Measurements from ENCODE around the gene GPR89B.
A peak's percentile ranks its signal among the peaks of the same experiment; 100 is the strongest.
"Not testable (repeated sequence)": the region's sequence is repeated elsewhere in the genome, so short reads cannot be mapped to it uniquely, and the experiment has no call there.

Gene GPR89B

DNA sequence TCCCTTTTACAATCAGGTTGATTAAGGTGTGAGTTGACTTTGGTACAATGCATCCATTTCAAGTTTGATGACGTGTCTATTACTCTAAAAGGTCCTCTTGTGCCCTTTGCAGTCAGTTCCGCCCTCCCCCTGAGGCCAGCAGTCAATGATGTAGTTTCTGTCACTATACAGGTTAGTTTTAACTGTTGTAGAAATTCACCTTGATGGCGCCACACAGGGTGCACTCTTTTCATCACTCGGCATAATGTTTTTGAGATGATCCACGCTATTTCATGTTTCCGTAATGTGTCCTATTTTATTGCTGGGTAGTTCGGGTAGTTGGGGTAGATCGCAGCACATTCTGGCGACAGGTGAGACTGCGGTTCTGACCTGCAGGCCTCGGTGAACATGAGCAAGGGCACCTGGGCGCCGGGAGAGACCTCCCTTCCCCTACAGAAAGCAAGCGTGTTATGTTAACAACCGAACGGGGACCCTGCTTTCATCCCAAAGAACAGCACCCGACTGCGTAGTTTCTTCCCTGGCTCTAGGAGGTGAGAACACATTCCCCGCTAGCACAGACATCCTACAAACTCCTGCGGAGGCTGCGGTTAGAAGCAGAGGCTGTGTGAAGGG is 109.7 kb downstream of the GPR89B start:
- FAIRE-seq: not testable (repeated sequence)

DNA sequence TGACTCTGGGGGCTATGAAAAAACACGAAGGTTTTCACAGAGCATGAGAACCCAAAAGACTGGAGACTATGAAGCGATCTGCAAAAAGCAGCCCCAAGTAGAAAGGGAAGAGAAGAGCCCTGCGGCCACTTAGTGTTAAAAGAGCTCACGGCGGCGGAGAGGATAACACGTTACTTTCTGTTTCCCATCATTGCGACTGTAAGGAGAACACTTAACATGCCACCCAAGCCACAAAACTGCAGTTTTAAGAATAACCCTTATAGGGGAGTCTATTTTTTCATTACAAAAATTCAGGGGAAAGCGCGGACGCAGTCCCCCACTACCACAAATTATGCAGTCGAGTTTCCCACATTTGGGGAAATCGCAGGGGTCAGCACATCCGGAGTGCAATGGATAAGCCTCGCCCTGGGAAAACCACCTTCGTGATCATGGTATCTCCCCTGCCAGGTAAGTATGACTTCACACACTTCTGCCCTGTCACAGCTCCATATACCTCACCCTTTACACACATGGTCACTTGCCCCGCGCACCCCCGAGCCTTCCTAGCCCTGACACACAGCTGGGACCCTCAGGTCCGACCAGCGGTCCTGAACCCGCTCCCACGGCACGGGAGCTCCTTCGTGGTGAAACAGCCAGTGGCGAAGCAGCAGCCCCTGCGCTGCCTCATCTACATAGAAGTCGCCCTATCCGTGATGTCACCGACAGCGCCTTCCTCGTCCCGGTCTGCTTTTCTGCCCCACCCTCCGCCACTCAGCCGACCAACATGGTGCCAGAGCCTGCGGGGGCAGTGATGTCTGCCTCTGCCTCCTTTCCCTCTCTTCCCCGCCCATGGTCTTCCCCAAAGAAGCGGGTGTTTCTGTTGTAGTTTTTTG is 110.5 kb downstream of the GPR89B start:
- FAIRE-seq: peak; percentile 90
